Activated T-cell treated with anti-CD3 and anti-CD28 coated beads for 24 hours (primary cell): Measurements from ENCODE around the gene LATS2.
"Not testable (repeated sequence)": the region's sequence is repeated elsewhere in the genome, so short reads cannot be mapped to it uniquely, and the experiment has no call there.

Experiments
- DNase-seq: peaks from one replicate; pipeline ENCODE4 v3.0.0-alpha.2; 2020; ENCODE audit warnings: low read depth

Gene LATS2

DNA sequence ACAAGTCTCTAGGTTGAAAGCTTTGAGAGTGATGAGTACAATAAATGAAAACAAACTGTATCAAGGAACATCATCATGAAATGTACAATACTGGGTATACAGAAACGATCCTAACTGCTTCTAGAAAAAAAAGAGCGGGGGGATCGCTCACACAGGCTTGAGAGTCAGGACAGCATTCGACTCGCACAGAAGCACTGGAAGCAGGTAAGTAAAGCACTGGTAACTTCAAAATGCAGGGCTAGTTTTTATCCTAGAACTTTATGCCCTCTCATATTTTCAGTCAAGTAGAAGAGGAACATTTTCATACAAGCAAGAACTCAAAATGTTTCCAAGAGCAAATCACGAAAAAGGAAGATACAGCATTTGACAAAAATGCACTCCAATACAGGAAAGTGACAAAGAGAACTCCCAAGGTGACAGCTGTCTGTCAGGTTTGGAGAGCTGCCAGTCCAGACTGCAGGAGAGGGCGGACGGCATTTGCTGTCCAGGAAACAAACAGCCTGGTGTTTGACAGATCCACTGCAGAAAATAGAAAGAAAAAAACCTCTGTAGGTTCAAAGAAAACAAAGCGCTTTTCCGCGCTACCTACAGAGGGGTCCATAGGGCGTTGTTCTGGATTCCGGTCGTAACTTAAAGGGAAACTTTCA, 100.6 kb downstream of the LATS2 start:
- no peak for DNase-seq

DNA sequence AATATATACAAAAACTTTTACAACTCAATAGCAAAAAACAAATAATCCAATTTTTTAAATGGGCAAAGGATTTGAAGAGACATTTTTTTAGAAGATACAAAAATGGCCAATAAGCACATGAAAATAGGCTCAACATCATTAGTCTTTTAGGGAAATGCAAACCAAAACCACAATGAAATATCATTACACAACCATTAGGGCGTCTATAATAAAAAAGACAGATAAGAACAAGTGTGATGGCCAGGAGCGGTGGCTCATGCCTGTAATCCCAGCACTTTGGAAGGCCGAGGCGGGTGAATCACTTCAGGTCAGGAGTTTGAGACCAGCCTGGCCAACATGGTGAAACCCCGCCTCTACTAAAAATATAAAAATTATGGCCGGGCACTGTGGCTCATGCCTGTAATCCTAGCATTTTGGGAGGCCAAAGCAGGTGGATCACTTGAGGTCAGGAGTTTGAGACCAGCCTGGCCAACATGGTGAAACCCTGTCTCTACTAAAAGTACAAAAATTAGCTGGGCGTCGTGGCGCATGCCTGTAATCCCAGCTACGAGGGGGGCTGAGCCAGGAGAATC, 104.3 kb downstream of the LATS2 start:
- not testable (repeated sequence) for DNase-seq

DNA sequence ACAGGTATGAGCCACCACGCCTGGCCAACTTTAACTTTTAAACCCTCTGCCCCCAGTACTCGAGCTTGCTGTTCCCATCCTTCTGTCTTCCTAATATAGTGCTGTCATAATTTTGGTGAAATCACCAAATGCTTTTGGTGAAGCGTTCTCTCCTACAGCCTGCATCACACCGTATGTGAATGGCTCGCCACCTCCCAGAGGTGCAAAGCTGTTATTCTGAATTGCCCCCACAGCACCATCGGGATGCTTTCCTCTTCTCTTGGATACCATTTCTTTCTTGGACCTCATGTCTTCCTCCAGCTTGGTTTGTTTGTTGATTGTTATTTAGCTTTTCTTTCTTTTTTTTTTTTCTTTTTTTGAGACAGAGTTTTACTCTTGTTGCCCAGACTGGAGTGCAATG, 105.9 kb downstream of the LATS2 start:
- no peak for DNase-seq

DNA sequence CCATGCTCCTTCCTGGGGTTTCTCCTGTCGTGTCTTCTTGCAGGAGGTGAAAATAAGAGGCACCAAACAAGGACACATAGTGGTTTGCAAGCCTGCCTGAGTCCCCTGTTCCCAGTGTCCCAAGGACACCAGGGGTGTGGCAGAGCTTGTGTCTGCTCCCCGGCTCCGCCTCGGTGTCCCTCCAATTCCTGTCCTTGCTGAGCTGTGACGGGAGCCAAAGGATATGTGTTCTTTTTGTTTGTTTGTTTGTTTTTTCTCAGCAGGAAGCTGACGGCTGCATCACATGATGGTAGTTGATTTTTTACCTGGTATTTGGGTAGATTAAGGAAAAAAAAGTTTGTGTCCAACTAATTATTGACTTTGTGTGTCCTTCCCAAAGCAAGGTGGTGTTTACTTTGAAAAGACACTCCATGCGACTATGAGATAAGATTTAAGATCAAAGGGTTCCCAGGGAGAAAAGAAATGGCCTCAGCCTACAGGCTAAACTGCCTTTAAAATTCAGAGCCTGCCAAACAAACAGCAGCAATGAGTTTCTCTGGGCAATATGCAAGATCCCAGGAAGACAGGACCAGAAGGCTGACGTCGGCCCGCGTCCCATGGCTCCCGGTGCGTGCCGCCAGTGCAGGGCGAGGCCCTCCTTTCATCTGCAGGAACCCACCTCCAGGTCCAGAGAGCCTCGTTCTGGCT, 108.0 kb downstream of the LATS2 start:
- no peak for DNase-seq

DNA sequence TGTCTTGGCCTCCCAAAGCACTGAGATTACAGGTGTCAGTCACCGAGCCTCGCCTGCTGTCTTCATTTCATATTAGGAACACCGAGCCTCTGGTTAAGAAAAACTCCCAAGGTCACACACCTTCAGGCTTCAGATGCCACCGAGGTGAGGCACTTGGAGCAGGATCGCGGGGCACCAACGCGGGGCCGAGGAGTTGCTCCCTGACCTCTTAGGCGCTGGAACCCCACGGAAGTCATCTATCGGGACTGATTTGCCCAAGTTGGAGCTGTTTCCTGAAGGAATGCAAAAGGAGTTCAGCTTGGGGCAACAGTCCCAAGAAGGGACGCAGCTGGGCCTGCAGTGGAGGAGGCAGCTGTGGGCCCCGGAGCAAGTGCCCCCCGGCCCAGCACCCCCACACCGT, 108.5 kb downstream of the LATS2 start:
- DNase-seq = no peak

DNA sequence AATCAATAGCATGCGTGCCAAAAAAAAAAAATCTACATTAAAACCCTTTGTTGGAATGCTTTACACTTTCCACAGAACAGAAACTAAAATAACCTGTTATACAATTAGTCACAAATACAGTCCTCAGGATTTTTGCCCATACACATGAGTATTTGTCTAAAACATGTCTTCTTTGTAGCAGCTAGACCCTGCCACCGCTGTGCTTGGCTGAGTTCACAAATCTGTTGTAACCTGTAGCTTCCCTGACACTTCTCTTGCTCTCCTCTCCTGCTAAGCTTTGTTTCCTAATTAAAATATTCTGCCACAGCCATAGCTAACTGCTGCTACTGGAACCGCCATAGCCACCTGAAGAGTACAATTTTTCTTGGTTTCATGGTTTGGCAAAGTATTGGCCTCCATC, 113.4 kb downstream of the LATS2 start:
- not testable (repeated sequence) for DNase-seq

DNA sequence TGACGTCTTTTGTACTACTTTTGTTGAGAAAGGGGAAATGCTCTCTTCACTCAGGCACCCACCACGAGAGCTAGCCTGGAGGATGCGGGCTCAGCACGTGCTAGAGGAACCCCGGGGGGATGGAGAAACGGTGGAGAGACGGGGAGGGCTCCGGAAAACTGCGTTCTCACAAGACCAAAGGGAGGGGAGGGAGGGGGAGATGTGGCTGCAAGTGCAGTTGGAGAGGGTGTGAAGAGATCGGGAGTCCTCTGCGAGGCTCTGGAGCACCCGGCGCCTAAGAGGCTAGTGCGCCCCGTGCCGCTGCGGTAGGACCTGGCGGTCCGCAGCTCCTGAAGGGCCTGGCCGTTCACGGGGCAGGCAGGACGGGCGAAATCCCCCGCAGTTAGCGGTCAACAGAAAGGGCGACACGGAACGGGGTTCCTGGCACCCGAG, 115.4 kb downstream of the LATS2 start:
- DNase-seq = no peak

DNA sequence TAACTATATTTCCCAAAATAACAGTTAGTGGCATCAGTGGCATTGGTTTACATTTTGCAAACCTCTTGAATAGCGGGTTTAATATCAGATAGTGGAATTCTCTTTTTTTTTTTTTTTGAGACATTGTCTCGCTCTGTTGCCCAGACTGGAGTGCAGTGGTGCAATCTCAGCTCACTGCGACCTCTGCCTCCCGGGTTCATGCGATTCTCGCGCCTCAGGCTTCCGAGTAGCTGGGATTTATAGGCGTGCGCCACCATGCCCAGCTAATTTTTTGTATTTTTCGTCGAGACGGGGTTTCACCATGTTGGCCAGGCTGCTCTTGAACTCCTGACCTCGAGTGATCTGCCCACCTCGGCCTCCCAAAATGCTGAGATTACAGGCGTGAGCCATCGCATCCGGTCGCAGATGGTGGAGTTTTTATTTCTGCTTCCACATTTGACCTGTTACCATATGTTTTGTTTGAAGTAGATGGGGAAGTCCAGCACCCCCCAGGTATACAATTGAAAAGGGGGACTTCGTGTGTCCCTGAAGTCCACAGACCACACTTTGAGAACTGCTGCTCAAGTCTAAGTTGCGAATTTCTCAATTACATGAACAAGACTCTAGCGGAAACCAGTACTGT, 118.3 kb downstream of the LATS2 start:
- DNase-seq = no peak

DNA sequence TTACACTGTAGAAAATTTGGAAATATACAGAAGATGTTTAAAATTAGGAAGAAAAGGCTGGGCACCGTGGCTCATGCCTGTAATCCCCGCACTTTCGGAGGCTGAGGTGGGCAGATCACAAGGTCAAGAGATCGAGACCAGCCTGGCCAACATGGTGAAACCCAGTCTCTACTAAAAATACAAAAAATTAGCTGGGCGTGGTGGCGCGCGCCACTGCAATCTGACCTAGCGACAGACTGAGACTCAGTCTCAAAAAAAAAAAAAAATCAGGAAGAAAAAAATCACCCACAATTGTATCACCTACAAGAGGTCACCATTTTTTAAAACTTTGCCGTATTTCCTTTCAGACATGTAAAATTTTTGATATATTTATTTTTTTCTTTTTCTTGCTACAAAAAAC, 120.9 kb downstream of the LATS2 start:
- DNase-seq = not testable (repeated sequence)

DNA sequence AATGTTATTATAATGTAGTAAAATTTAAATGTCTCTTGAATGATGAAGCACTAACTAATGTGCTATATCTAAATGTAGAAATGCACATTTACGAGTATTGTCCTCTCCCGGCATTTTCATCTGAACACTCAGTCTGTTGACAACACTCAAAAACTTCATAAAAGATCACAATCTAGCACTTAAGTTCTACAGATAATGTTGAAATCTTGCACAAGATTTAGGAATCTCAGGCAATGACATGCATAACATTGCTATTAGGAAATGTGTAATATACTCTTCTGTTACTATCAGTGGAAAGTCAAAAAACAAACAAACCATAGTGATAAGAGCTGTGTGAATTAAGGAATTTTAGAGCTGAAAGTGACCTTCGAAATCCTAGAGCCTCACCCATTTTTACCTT, 121.3 kb downstream of the LATS2 start:
- no peak for DNase-seq

DNA sequence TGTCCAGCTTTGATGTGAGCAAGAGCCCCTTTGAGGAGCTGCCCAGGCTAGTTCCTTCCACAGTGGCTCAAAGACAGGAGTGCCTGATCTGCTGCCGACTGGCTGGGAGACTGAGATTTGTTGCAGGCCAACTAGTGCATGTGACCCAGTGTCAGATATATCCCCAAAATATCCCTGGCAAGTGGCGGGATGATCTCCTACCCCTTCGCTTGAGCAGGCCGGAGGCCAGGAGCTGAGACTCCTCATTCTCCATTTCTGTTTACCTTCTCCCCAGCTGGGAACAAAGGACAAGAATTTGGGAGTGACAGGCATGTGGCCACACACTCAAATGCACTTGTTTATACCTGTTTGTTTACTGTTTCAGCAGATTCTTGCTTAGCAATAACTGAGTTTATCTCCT, 121.7 kb downstream of the LATS2 start:
- no peak for DNase-seq

DNA sequence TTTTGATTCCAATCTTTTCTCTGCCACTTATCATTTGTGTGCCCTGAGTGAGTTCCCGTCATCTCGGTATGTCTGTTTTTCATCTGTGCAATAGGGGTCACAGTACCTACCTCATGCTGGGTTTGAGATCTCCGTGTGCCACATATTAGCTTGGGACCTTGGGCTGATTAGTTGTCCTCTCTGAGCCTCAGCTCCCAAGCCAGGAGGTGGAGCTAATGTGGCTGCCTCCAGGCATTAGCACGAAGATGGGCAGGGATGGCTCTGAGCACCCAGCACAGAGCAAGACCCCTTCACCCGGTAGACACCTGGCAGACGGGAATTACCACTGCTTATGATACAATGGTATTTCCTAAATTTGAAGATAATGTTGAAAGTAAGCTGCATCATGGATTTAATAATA, 123.1 kb downstream of the LATS2 start:
- no peak for DNase-seq

DNA sequence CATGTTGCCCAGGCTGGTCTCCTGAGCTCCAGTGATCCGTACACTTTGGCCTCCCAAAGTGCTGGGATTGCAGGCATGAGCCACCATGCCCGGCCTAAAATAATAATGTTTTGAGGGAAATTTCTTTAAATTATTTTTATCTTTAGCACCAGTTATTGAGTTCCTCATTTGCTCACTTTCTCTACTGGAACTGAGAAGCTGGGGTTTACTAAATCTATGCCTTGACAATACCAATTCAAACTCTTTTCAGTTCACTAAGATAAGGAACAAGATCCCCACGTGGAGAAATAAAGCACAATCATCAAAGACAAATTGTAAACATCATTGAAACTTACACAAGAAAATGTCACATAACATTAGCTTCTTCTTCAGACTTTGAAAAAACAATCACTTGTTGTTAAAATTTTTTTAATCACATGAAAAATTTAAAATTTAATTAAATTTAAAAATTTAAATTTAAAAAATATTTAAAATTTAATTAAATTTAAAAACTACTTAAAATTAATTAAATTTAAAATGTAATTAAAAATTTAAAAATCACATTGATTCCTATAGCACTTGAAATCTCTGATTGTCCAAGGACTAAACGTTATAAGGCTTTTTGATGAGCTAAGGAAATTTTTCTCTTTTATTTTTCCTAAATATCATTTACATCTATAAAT, 133.7 kb downstream of the LATS2 start:
- no peak for DNase-seq

DNA sequence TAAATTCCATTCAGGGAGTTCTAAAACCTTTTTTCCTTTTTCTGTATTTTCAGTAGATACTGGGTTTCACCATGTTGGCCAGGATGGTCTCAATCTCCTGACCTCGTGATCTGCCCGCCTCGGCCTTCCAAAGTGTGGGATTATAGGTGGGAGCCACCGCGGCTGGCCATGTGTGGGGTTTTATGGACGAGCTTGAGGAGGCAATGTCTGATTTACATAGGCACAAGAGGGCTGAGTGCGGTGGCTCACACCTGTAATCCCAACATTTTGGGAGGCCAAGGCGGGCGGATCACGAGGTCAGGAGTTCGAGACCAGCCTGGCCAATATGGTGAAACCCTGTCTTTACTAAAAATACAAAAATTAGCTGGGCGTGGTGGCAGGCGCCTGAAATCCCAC, 136.0 kb downstream of the LATS2 start:
- DNase-seq = not testable (repeated sequence)

DNA sequence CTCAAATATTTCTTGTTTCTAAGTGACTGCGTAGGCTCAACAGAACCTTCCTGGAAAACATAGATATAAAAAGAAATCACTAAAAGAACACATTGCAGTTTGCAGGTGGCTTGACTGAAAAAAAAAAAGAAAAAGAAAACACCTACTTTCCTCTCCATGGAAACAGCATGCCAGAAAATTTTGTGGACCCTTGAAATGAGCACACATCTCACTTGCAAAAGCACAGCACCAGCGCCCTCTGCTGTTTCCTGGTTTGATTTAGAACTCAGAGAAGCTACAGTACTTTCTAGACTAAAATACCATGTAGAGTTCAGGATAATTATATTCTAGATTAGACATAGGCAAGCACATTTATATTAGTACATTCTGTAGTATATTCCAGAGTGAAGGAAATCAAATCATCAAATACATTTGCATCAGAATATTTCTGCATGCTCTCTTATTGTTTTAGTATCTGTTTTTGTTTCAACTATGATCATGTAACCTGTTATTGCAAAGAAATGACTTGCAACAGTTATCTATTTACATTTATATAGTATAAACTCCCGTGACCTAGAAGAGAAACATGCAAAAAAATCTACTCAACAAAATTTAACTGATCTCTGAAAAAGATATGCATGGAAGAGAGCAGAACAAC, 136.5 kb downstream of the LATS2 start:
- DNase-seq = peak; percentile 60

DNA sequence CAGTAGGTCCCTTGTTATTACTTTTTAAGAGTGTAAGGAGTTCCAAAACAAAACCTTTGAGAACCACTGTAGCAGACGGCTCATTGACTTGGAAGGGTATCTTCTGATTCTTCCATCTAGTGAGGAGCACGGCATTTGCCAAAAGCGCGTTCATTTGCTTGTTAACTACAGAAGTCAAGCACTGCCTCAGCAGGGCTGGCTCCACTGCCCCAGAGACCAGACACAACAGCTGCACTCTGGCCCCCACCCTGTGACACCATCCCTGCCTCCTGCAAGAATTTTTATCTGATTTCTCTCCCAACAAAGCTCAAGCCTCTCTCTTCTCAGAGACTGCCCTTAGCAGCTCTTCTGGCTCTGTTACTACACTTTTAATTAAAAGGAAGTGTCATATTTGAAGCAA, 138.1 kb downstream of the LATS2 start:
- DNase-seq = no peak
